Activated CD8-positive, alpha-beta memory T cell treated with anti-CD3 and anti-CD28 coated beads for 48 hours (primary cell): ENCODE data around the gene ATP1A4.
A peak's percentile ranks its signal among the peaks of the same experiment; 100 is the strongest.

Experiments
- DNase-seq, 3 experiments: peaks; one replicate each; pipeline ENCODE4 v3.0.0-alpha.2; 2020; ENCODE audit warnings: low read depth in 2 of 3, low spot score in 2 of 3

ATP1A4 gene

GRCh38 chr1:160205242-160206035 is 54.0 kb downstream of the ATP1A4 start, which contains the start of gene PEA15:
TSS of gene PEA15 (plus strand) at chr1:160205384. CDS start at chr1:160211545, 6,161 bp downstream.
- peak; percentile 39 to 50 (median 50) for DNase-seq

GRCh38 chr1:160206036-160206389 is 54.6 kb downstream of the ATP1A4 start:
- DNase-seq: peak in 1 of 3 experiments; percentile 15

- DNase-seq: no peak
These were observed 55.2 kb downstream of the ATP1A4 start for GRCh38 chr1:160206421-160207117.

- no peak for DNase-seq
These were observed 55.8 kb downstream of the ATP1A4 start for GRCh38 chr1:160207118-160207650.

- DNase-seq: no peak
These were observed 56.6 kb downstream of the ATP1A4 start for GRCh38 chr1:160207771-160208556.

- DNase-seq: no peak
These were observed 57.3 kb downstream of the ATP1A4 start for GRCh38 chr1:160208557-160209320.

GRCh38 chr1:160209321-160210046 is 58.1 kb downstream of the ATP1A4 start:
- DNase-seq: no peak

- DNase-seq: no peak
These were observed 59.2 kb downstream of the ATP1A4 start for GRCh38 chr1:160210561-160210960.

- DNase-seq: no peak
These were observed 59.8 kb downstream of the ATP1A4 start for GRCh38 chr1:160211046-160211790.

GRCh38 chr1:160214481-160215140 is 63.2 kb downstream of the ATP1A4 start:
- DNase-seq: no peak

GRCh38 chr1:160216301-160216700 is 64.9 kb downstream of the ATP1A4 start:
- DNase-seq: no peak

GRCh38 chr1:160217481-160218051 is 66.2 kb downstream of the ATP1A4 start:
- no peak for DNase-seq

GRCh38 chr1:160219062-160219929 is 67.9 kb downstream of the ATP1A4 start:
- DNase-seq: no peak

GRCh38 chr1:160220301-160220700 is 68.9 kb downstream of the ATP1A4 start:
- no peak for DNase-seq

GRCh38 chr1:160221089-160221488 is 69.7 kb downstream of the ATP1A4 start:
- no peak for DNase-seq

GRCh38 chr1:160222546-160222945 is 71.1 kb downstream of the ATP1A4 start:
- no peak for DNase-seq

- DNase-seq: no peak
These were observed 73.2 kb downstream of the ATP1A4 start for GRCh38 chr1:160224606-160225005.
